Loucy (cell line): Measurements from ENCODE around the gene MINDY3.

ENCODE experiments used
- CTCF ChIP-seq: fragments of 200-600 bp; sonication (generic); conservative IDR thresholded peaks from 2 replicates; pipeline ENCODE4 v1.5.1; 2014; ENCODE audit warnings: mild to moderate bottlenecking, antibody characterized with exemption, low read length
- EZH2phosphoT487 ChIP-seq: fragments of 200-600 bp; IDR thresholded peaks from 2 replicates; pipeline ENCODE4 v1.6.1; 2018; ENCODE audit warnings: antibody characterized with exemption, mild to moderate bottlenecking, moderate library complexity, borderline replicate concordance

DNA sequence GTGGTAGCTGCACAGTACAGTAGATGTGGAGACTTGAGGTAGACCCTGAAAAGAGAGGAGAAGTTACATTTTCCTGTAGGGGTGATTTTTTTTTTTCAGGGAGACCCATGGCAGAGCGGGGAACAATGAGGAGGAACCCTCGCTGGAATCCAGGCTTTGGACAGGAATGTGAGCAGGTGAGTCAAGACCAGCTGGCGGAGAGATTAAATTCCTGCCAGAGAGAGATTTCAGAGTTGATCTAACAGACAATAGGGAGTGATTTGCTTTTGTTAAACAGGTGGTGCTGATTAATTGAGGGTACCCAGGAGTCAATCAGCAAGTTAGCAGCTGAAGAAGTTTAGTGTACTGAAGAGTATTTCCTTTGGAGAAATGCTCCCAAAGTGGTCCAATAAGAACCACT lies 41.6 kb upstream of the MINDY3 start:
- no peak for TF ChIP-seq CTCF
- no peak for TF ChIP-seq EZH2phosphoT487
